ENCODE measurements around the gene PLEKHO2. TPM values are rescaled to one million over a fixed set of nuclear protein-coding genes. Genes with fewer than 3 reads are reported as not detected.

PLEKHO2 gene
- total and polyA plus RNA-seq, 2 experiments from 2014 or later = 9.0 to 29.4 TPM

DNA sequence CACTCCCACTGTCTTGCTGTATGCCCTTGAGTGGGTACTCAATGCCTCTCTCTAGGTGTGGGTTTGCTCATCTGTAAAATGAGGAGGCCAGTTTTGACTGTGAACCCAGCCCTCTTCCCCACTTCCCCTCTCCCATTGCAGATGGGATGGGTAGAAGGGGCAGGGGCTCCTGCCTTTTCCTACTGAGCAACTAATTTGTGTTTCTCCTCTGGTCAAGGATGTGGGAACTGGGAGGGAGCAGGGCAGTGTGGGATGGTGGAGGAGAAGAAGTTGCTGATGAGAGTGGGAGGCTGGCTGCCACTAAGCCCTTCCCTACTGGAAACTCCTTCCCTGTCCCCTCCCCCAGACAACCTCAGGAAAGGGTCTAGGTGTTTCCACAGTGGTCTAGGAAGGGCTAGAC is 49.8 kb downstream of the PLEKHO2 start:
- Mint-ChIP-seq H3K36me3 (ENCODE audit: low read depth) (no peaks in the 10 kb centered on the region; the same call in 2 of the 3 replicates), H3K27me3 (ENCODE audit: insufficient read depth, low read depth, poor library complexity) (peaks cover 13% of the 10 kb centered on the region), H3K4me1 (peaks cover 40% of the 10 kb centered on the region), H3K27ac (no peak overlapping the region), H3K9me3 (no peaks in the 10 kb centered on the region), H3K4me3 (no peak overlapping the region)
- Histone ChIP-seq H3F3A (replicated peaks; ENCODE audit: low read depth) (peaks cover 9% of the 10 kb centered on the region; the same call in 1 of the 2 replicates), H3K27me3 (ENCODE audit: insufficient read depth) (no peaks in the 10 kb centered on the region), H3K4me2 (no peak overlapping the region), H4K20me1 (replicated peaks; ENCODE audit: insufficient read depth) (no peaks in the 10 kb centered on the region), H3K36me3 (ENCODE audit: insufficient read depth) (no peaks in the 10 kb centered on the region), H3K4me3 (no peak overlapping the region), H3K79me2 (replicated peaks; ENCODE audit: insufficient read depth) (no peaks in the 10 kb centered on the region), H2AFZ (no peak overlapping the region), H3K9me2 (ENCODE audit: insufficient read depth) (0 out of 2 replicates have a peak, but pooled peaks cover 4% of the 10 kb centered on the region), H3K27ac (ENCODE audit: low read depth) (no peak overlapping the region), H3K4me1 (ENCODE audit: insufficient read depth) (peaks cover 23% of the 10 kb centered on the region)
- no peak for DNase-seq (ENCODE audit: low spot score)
- TF ChIP-seq, protein P1, sequence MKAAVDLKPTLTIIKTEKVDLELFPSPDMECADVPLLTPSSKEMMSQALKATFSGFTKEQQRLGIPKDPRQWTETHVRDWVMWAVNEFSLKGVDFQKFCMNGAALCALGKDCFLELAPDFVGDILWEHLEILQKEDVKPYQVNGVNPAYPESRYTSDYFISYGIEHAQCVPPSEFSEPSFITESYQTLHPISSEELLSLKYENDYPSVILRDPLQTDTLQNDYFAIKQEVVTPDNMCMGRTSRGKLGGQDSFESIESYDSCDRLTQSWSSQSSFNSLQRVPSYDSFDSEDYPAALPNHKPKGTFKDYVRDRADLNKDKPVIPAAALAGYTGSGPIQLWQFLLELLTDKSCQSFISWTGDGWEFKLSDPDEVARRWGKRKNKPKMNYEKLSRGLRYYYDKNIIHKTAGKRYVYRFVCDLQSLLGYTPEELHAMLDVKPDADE (IDR thresholded peaks at IDR 0.05) = no peak
- no peak for TF ChIP-seq CREB1 (CRISPR knock-in tag; IDR thresholded peaks at IDR 0.05; ENCODE audit: low read depth)
- TF ChIP-seq, protein P2, sequence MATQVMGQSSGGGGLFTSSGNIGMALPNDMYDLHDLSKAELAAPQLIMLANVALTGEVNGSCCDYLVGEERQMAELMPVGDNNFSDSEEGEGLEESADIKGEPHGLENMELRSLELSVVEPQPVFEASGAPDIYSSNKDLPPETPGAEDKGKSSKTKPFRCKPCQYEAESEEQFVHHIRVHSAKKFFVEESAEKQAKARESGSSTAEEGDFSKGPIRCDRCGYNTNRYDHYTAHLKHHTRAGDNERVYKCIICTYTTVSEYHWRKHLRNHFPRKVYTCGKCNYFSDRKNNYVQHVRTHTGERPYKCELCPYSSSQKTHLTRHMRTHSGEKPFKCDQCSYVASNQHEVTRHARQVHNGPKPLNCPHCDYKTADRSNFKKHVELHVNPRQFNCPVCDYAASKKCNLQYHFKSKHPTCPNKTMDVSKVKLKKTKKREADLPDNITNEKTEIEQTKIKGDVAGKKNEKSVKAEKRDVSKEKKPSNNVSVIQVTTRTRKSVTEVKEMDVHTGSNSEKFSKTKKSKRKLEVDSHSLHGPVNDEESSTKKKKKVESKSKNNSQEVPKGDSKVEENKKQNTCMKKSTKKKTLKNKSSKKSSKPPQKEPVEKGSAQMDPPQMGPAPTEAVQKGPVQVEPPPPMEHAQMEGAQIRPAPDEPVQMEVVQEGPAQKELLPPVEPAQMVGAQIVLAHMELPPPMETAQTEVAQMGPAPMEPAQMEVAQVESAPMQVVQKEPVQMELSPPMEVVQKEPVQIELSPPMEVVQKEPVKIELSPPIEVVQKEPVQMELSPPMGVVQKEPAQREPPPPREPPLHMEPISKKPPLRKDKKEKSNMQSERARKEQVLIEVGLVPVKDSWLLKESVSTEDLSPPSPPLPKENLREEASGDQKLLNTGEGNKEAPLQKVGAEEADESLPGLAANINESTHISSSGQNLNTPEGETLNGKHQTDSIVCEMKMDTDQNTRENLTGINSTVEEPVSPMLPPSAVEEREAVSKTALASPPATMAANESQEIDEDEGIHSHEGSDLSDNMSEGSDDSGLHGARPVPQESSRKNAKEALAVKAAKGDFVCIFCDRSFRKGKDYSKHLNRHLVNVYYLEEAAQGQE (IDR thresholded peaks at IDR 0.05; ENCODE audit: unreplicated experiment) = no peak
- no peak for TF ChIP-seq NANOG (IDR thresholded peaks at IDR 0.05; ENCODE audit: borderline replicate concordance)
- TF ChIP-seq, protein P3, sequence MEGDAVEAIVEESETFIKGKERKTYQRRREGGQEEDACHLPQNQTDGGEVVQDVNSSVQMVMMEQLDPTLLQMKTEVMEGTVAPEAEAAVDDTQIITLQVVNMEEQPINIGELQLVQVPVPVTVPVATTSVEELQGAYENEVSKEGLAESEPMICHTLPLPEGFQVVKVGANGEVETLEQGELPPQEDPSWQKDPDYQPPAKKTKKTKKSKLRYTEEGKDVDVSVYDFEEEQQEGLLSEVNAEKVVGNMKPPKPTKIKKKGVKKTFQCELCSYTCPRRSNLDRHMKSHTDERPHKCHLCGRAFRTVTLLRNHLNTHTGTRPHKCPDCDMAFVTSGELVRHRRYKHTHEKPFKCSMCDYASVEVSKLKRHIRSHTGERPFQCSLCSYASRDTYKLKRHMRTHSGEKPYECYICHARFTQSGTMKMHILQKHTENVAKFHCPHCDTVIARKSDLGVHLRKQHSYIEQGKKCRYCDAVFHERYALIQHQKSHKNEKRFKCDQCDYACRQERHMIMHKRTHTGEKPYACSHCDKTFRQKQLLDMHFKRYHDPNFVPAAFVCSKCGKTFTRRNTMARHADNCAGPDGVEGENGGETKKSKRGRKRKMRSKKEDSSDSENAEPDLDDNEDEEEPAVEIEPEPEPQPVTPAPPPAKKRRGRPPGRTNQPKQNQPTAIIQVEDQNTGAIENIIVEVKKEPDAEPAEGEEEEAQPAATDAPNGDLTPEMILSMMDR (conservative IDR thresholded peaks at IDR 0.05; ENCODE audit: low read depth in 2 of 2) = no peak
- no peak for TF ChIP-seq EZH2phosphoT487 (IDR thresholded peaks at IDR 0.05; ENCODE audit: unreplicated experiment)
- TF ChIP-seq STAT1 (IDR thresholded peaks at IDR 0.05; ENCODE audit: unreplicated experiment) = no peak
- TF ChIP-seq JUNB (IDR thresholded peaks at IDR 0.05; ENCODE audit: unreplicated experiment) = no peak
- TF ChIP-seq ZNF114 (CRISPR knock-in tag; IDR thresholded peaks at IDR 0.05) = no peak
- no peak for TF ChIP-seq EZH2 (IDR thresholded peaks at IDR 0.05; ENCODE audit: low read depth, unreplicated experiment)
- TF ChIP-seq, protein P4, sequence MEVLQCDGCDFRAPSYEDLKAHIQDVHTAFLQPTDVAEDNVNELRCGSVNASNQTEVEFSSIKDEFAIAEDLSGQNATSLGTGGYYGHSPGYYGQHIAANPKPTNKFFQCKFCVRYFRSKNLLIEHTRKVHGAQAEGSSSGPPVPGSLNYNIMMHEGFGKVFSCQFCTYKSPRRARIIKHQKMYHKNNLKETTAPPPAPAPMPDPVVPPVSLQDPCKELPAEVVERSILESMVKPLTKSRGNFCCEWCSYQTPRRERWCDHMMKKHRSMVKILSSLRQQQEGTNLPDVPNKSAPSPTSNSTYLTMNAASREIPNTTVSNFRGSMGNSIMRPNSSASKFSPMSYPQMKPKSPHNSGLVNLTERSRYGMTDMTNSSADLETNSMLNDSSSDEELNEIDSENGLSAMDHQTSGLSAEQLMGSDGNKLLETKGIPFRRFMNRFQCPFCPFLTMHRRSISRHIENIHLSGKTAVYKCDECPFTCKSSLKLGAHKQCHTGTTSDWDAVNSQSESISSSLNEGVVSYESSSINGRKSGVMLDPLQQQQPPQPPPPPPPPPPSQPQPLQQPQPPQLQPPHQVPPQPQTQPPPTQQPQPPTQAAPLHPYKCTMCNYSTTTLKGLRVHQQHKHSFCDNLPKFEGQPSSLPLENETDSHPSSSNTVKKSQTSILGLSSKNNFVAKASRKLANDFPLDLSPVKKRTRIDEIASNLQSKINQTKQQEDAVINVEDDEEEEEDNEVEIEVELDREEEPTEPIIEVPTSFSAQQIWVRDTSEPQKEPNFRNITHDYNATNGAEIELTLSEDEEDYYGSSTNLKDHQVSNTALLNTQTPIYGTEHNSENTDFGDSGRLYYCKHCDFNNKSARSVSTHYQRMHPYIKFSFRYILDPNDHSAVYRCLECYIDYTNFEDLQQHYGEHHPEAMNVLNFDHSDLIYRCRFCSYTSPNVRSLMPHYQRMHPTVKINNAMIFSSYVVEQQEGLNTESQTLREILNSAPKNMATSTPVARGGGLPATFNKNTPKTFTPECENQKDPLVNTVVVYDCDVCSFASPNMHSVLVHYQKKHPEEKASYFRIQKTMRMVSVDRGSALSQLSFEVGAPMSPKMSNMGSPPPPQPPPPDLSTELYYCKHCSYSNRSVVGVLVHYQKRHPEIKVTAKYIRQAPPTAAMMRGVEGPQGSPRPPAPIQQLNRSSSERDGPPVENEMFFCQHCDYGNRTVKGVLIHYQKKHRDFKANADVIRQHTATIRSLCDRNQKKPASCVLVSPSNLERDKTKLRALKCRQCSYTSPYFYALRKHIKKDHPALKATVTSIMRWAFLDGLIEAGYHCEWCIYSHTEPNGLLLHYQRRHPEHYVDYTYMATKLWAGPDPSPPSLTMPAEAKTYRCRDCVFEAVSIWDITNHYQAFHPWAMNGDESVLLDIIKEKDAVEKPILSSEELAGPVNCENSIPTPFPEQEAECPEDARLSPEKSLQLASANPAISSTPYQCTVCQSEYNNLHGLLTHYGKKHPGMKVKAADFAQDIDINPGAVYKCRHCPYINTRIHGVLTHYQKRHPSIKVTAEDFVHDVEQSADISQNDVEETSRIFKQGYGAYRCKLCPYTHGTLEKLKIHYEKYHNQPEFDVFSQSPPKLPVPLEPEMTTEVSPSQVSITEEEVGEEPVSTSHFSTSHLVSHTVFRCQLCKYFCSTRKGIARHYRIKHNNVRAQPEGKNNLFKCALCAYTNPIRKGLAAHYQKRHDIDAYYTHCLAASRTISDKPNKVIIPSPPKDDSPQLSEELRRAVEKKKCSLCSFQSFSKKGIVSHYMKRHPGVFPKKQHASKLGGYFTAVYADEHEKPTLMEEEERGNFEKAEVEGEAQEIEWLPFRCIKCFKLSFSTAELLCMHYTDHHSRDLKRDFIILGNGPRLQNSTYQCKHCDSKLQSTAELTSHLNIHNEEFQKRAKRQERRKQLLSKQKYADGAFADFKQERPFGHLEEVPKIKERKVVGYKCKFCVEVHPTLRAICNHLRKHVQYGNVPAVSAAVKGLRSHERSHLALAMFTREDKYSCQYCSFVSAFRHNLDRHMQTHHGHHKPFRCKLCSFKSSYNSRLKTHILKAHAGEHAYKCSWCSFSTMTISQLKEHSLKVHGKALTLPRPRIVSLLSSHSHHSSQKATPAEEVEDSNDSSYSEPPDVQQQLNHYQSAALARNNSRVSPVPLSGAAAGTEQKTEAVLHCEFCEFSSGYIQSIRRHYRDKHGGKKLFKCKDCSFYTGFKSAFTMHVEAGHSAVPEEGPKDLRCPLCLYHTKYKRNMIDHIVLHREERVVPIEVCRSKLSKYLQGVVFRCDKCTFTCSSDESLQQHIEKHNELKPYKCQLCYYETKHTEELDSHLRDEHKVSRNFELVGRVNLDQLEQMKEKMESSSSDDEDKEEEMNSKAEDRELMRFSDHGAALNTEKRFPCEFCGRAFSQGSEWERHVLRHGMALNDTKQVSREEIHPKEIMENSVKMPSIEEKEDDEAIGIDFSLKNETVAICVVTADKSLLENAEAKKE (CRISPR knock-in tag; IDR thresholded peaks at IDR 0.05) = no peak
- ATAC-seq = no peak
